CD4-positive, alpha-beta T cell treated with Interleukin-4 for 4 hours (primary cell): Measurements from ENCODE around the gene TLN1.

Experiments
- DNase-seq: peaks from one replicate; pipeline ENCODE4 v3.0.0-alpha.2; 2020

TLN1 gene

GRCh38 chr9:35754264-35754663 is 22.3 kb upstream of the TLN1 start, which contains the start of gene MSMP:
TSS of gene MSMP (minus strand) at chr9:35754276. CDS start at chr9:35754129, 147 bp downstream.
- no peak for DNase-seq

GRCh38 chr9:35753466-35753865 is 21.5 kb upstream of the TLN1 start:
- no peak for DNase-seq

DNA sequence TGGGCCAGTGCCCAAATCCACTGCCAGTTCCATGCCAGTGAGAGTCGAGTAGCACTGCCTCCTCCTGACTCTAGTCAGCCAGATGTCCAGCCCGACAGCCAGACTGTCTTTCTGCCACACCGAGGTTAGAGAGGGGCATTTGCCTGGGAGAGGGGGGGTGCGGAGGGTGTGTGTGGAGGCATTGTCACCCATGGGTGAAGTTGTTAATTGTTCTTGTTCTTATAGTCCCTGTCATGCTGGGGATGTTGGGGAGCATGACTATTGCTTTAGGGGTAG is 18.2 kb upstream of the TLN1 start:
- no peak for DNase-seq

GRCh38 chr9:35749515-35750255 is 17.7 kb upstream of the TLN1 start:
- peak; percentile 45 for DNase-seq

- peak; percentile 58 for DNase-seq
Observed at GRCh38 chr9:35748858-35749514, 17.0 kb upstream of the TLN1 start, which contains the start of the genes GBA2 and RGP1. TSS of gene GBA2 (minus strand) at chr9:35749228. CDS start at chr9:35748704, 524 bp downstream. TSS of gene RGP1 (plus strand) at chr9:35749287. CDS start at chr9:35749756, 469 bp downstream.

GRCh38 chr9:35748242-35748857 is 16.4 kb upstream of the TLN1 start:
- no peak for DNase-seq

- DNase-seq = no peak
Observed at GRCh38 chr9:35746583-35746982, 14.6 kb upstream of the TLN1 start.

- no peak for DNase-seq
Observed at GRCh38 chr9:35745569-35745968, 13.6 kb upstream of the TLN1 start.

- no peak for DNase-seq
Observed at GRCh38 chr9:35743880-35744518, 12.0 kb upstream of the TLN1 start.

GRCh38 chr9:35743452-35743851 is 11.5 kb upstream of the TLN1 start:
- no peak for DNase-seq

GRCh38 chr9:35741740-35742139 is 9.7 kb upstream of the TLN1 start:
- no peak for DNase-seq

GRCh38 chr9:35740243-35740642 is 8.2 kb upstream of the TLN1 start:
- DNase-seq = no peak

DNA sequence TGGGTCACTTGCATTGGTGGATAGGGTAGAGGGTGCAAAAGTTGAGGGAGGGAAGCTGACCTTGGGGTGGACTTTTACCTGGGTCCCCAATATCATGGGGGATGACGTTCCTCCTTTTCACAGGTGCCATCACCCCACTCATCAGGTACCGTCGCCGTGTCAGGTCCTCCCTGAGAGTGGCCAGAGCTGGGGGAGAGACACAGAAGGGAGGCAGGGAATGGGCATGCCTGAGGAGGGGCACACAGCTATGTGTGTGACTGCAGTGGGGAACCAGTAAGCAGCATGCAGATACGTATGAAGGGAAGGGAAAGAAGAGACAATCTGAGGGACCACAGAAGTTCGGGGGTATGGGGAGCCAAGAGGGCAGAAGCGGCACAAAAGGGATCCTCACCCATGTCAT is 6.9 kb upstream of the TLN1 start:
- DNase-seq = no peak

GRCh38 chr9:35738186-35738585 is 6.2 kb upstream of the TLN1 start:
- no peak for DNase-seq

DNA sequence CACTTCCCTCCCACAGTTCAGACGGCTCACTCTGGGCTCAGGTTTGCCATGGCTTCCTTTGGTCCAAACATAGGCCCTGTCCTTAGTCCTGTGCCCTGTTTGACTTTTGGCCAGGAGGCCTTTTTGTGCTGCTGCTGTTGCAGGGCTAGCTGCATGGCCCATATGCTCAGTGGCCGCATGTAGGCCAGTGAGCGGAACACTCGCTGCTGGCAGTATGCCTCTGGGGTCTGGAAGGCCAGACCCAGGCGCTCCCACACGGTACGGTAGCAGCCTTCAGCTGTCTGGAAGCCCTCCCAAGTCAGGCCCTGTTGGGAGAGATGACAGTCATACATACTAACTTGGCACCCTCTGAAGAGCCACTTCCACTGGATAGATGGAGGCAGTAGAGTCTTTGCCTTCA is 5.1 kb upstream of the TLN1 start:
- DNase-seq = no peak

DNA sequence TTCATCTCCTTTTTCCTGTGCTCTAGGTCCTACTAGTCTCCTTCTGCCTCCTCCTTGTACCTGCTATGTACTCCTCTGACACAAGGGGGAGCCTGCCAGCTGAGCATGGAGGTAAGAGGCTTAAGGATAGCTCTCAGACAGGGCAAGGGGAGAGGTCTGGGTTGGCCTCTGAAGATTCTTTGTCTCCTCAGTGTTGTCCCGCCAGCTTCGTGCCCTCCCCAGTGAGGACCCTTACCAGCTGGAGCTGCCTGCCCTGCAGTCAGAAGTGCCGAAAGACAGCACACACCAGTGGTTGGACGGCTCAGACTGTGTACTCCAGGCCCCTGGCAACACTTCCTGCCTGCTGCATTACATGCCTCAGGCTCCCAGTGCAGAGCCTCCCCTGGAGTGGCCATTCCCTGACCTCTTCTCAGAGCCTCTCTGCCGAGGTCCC is 4.2 kb upstream of the TLN1 start:
- peak; percentile 77 for DNase-seq

GRCh38 chr9:35734096-35734495 is 2.1 kb upstream of the TLN1 start:
- no peak for DNase-seq

DNA sequence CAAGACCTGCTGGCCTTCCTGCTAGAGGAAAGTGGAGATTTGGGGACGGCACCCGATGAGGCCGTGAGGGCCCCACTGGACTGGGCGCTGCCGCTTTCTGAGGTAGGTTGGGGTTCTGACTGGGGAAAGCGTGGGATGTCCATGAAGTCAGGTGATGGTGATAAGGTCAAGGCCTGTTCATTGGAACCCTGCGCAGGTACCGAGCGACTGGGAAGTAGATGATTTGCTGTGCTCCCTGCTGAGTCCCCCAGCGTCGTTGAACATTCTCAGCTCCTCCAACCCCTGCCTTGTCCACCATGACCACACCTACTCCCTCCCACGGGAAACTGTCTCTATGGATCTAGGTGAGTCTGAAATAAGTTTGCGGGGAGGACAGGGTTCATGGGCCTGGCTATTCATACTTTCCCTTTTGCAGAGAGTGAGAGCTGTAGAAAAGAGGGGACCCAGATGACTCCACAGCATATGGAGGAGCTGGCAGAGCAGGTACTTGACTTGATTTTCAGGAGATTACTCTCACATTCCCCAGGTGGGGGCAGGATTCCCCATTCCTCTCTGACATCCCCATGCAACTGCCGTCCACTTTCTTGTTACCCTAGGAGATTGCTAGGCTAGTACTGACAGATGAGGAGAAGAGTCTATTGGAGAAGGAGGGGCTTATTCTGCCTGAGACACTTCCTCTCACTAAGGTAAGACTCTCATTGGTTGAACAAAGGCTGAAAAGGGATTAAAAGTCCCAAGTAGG is 976 bp upstream of the TLN1 start:
- DNase-seq = peak; percentile 23

DNA sequence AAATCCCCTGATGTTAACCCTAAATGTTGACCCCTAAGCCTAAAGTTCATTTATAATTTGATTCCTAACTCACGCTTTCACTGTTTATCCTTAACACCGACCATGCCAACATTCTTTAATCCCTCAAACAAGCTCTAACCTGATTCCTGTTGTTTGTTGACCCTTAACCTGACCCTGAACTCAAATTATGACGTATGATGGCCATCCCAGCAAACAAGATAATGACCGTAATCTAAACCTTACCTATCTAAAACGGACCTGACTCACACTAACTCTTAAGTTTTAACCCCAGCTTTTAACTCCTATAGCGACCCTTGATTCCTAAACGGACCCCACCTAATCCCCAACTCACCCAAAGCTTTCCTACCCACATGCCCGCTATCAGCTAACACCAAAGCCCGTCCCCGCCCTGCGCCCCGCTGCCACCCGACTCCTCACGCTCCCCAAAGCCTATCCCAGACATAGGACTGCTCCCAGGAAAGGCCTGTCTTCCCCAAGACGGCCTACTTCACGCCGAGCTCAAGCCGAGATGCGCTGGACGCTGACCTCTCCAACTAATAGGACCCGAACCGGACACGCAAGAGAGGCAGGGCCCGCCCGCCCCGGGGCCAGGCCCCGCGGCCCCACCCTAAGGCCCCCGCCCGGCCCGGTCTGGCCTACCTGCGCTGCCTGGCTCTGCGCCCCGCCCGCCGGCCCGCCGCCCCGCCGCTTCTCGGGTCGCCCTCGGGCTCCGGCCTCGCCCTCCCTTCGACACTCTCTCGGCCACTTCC is 395 bp downstream of the TLN1 start:
- no peak for DNase-seq

- DNase-seq = no peak
Observed at GRCh38 chr9:35730486-35730854, 1.5 kb downstream of the TLN1 start.

DNA sequence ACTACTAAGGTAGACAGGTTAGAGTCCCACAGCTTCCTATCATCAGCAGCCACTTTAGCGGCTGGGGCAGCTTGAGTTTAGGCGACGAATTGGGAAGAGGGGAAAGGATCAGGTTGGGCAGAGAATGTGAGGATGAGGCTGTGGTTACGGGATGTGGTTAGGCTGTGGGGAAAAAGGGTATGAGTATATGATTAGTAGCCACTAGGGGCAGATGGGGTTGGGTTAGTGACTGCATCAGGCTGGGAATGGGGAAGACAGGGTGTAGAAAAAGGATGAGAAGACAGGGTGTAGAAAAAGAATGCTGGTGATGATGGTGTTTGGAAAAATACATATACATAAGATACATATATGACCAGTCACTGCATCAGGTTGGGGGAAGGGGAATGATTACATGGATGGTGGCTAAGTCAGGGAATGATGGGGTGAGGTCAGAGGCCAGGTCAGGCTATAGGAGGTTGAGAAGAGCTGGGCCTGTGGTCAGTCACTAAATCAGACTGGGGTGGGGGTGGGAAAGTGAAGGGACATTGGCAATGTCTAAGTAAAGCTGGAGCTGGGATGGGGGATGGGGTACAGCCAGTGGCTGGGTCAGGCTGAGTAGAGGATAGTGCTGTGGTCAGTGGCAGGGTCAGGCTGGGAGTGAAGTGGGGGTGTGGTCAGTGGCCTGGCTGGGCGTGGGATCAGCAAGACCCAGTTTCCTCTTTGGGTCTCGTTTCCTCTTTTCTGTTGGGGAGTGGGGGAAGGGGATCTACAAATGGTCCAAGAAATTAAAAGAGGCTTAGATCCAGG is 2.1 kb downstream of the TLN1 start:
- DNase-seq = peak; percentile 44
